H7 (cell line): ENCODE results near the gene GAS2. TPM values are rescaled to one million over a fixed set of nuclear protein-coding genes. Genes with fewer than 3 reads are reported as not detected.
"Not testable (repeated sequence)": the region's sequence is repeated elsewhere in the genome, so short reads cannot be mapped to it uniquely, and the experiment has no call there.

Experiments
- DNase-seq: peaks from one replicate; pipeline ENCODE4 v3.0.0; 2012
- H3K27me3 ChIP-seq: 2 replicates; pipeline ENCODE4 v1.6.0; 2011; ENCODE audit warnings: mild to moderate bottlenecking, low read length; ENCODE audit not compliant: control insufficient read depth, insufficient read depth
- H3K36me3 ChIP-seq: replicated peaks from 2 replicates; pipeline ENCODE4 v1.5.1; 2011; ENCODE audit warnings: low read length; ENCODE audit not compliant: control insufficient read depth, insufficient read depth
- H3K4me3 ChIP-seq: 2 replicates; pipeline ENCODE4 v1.5.1; 2011; ENCODE audit warnings: low read depth, mild to moderate bottlenecking, control low read depth, low read length, moderate library complexity; ENCODE audit not compliant: insufficient read depth
- total RNA-seq: library from RNA; depleted of rRNA; stranded (reverse); fragments of >200 nt; shearing (Covaris generic); gene quantifications from 2 replicates; pipeline ENCODE4 v1.2.3, GENCODE V29; 2014; rRNA removed

The GAS2 gene
- 1.7 and 2.0 TPM in 2 replicates for total RNA-seq

DNA sequence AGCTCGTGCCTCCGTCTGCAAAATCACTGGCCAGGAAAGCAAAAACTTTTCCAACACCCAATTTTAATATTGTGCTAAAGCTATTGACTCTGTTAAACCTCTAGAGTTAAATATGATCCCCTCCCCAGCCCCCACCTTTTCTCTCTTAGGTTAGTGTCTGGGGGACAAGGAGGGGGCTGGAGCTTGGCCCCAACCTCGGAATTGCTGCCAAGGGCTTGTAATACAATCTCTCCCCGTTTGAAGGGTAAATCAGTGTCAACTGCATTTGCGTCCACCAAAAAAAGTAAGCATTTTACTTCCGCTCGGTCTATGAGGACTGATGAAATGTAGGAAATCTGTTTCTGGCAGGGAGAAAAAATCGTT, at the start of gene GAS2:
Gene GAS2, plus strand, starts transcription at position 287 of the 363 bp plus-strand sequence. CDS start 8,259 bp downstream, outside the sequence.
- H3K4me3 ChIP-seq, result peak within 1 kb of the TSS; percentile 51
- peaks cover 13% of the 10 kb centered on the region for H3K27me3 ChIP-seq
- no peak for DNase-seq
- H3K36me3 ChIP-seq, result no peaks in the 10 kb centered on the region

DNA sequence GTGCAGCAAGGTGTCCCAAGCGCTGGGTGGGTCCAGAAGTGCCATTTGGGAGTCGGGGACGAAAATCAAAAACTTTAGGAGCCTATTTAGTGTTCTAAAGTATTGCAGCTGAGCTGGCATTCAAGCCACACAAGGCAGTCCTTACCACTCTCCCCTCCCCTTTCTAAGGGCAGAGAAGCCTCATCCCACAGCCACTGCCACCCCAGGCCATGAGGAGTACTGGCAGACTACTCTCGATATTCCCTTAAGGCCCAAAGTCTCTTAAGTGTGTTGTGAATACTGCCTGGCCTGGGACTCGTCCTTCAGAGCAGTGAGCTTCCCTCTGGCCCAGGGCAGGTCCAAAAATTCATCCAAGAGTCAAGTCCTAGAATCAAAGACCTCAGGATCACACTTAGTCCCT, 48.5 kb upstream of the GAS2 start:
- DNase-seq, result no peak
- H3K27me3 ChIP-seq, result no peaks in the 10 kb centered on the region
- no peak overlapping the region for H3K4me3 ChIP-seq
- H3K36me3 ChIP-seq, result no peaks in the 10 kb centered on the region

DNA sequence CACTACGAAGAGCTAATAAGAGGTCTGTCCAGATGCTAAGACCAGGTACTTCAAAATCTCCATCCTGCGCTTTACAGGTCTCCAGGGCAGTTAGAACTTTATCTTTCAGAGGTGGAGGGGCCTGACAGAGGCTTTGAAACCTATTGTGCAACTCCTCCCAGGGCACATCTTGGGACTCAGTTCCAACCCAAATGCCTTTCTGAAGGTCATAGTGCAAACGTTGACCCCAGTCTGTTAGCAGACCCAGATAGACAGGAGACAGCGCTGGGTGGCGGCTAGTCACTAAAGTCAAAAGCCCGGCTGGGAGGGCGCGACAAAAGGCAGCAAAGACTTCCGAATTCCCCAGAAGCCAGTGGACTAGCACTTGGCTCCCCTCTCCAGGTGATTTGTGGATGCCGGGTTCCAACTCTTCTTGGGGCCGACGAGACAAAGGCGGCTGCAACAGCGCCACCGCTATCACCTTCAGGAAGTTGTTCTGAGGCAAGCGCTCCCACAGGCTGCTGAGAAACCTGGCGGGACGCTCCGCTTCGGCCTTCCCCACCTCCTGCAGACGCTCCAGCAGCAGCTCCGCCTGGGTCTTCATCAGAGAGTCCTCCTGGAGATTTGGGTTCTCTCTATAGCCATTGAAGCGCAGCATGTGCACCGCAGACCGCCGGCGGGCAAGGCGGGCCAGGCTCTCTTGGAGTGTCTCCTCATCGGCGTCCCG, 41.5 kb upstream of the GAS2 start:
- DNase-seq, result peak; percentile 36
- no peaks in the 10 kb centered on the region for H3K27me3 ChIP-seq
- H3K4me3 ChIP-seq, result peak overlapping the region; percentile 86
- no peaks in the 10 kb centered on the region for H3K36me3 ChIP-seq

DNA sequence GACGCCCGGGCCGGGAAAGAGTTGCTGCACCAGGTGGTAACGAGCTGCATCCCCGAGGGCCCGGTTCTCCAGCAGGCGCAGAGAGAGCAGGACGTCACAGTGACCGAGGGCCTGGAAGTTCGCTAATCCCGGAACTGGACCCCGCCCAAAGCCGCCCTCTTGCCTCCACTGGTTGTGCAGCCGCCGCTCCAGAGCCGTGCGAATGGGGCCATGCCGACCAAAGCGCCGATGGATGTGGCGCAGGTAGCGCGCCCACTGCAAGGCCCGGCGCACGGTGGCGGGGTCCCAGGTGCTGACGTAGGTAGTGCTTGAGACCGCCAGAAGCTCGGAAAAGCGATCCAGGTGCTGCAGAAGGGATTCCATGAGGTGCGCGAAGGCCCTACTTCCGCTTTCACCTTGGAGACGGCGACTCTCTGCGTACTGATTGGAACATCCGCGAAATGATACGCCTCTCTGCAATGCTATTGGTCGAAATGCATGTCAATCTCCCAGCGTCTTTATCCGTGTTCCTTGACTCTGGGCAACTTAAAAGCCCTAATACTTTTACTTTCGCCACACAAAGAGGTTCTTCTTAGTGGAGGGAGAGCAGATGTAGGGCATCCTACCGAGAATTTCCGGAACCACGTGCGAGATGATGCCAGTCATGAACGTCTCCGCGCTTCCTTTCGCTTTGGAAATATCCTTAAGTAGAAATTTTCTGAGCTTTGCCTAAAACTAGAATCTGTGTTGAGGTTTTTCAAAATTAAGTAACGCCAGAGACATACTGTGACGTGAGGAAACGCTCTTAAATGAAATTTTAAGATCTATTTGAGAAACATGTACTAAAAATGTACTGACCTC, 40.7 kb upstream of the GAS2 start, which contains the start of gene FANCF:
Gene FANCF, minus strand, starts transcription at position 376 of the 840 bp plus-strand sequence. Its CDS starts 13 bp downstream, at position 363.
- Histone ChIP-seq H3K27me3 (no peaks in the 10 kb centered on the region), H3K4me3 (peak within 1 kb of the TSS; percentile 86), H3K36me3 (no peaks in the 10 kb centered on the region)
- DNase-seq, result peak; percentile 78

- H3K4me3 ChIP-seq, result no peak overlapping the region
- DNase-seq, result no peak
- no peaks in the 10 kb centered on the region for H3K27me3 ChIP-seq
- no peaks in the 10 kb centered on the region for H3K36me3 ChIP-seq
Observed at GRCh38 chr11:22626573-22627239, 39.7 kb upstream of the GAS2 start.

DNA sequence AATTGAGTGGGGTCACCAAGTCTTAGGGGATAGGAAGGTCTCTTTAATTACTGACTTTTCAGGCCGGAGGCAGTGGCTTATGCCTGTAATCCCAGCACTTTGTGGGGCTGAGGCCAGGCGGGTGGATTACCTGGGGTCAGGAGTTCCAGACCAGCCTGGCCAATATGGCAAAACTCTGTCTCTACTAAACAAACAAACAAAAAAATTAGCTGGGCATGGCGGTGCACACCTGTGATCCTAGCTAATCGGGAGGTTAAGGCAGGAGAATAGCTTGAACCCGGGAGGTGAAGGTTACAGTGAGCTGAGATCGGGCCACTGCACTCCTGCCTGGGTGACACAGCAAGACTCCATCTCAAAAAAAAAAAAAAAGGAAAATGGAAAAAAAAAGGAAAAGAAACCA, 39.0 kb upstream of the GAS2 start:
- DNase-seq, result no peak
- H3K27me3 ChIP-seq, result no peaks in the 10 kb centered on the region
- no peak overlapping the region for H3K4me3 ChIP-seq
- no peaks in the 10 kb centered on the region for H3K36me3 ChIP-seq

GRCh38 chr11:22633354-22633902, 33.0 kb upstream of the GAS2 start:
- no peaks in the 10 kb centered on the region for H3K36me3 ChIP-seq
- no peak for DNase-seq
- H3K27me3 ChIP-seq, result no peaks in the 10 kb centered on the region; the same call in 1 of the 2 replicates
- H3K4me3 ChIP-seq, result no peak overlapping the region

DNA sequence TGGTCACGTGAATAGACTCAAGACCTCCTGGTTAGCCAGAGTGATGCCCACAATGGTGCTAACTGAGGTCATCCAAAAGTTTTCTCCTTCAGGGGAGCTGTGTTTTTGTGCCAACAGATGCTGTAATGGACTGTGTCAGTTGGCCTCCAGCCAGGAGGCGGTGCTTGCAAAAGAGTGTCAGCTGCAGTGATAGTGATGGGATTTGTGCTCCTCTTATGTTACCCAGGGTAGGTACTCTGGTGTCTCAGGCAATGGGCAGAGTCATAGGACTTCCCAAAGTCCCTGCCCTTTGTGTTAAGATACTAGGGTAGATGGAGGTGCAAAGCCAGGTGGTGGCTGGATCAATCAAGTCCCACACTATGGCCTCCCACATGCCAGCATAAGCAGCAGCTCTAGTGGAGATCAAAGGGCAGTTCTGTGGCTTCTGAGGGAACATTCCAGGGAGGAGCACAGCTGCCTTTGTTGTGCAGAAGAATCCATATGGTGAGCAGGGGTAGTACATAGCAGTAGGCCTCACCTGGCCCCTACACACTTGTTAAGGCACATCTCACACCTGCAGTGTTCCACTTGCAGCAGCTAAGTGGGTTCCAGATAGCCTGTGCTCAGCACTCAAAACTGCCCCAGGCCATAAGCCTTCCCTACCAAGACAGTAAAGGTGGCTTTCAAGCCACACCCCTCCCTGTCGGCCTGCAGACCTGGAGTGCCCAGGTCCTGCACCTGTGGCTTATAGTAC, 31.3 kb upstream of the GAS2 start:
- H3K36me3 ChIP-seq, result no peaks in the 10 kb centered on the region
- peaks cover 5% of the 10 kb centered on the region for H3K27me3 ChIP-seq
- H3K4me3 ChIP-seq, result no peak overlapping the region
- DNase-seq, result no peak

DNA sequence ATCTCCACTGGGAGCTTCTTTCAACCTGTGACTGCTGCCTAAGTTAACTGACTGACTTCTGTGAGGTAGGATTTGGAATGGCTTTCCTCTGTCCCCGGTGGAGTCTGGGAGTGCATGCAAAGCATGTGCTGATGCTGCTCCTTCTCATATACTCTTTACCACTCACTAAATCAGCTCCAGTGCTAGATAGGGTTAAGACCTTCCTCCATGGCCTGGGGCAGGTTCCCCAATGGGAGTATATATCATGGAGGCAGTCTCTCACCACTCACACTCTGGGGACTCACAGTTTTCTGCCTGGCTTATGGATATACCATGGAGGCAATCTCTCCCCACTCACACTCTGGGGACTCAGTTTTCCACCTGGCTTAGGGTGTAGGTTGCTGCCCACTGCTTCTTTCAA, 30.7 kb upstream of the GAS2 start:
- H3K27me3 ChIP-seq, result peaks cover 5% of the 10 kb centered on the region
- H3K36me3 ChIP-seq, result no peaks in the 10 kb centered on the region
- no peak for DNase-seq

DNA sequence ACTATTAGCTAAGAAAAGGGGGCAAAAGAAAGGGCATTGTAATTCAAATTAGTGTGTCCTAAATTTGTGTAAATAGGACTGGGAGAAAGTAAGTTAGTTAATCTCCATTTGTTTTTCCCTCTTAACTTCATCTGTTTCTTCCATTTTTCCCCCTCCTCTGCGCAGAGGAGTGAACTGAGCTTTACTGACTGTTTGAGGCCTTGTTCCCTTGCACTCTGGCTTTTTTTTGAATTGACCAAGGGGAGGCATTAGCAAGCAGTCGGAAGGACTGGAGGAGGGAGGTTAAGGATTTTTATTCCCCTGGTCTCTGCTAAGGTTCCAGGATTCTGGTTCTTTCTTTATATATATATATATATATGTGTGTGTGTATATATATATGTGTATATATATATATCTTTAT, 25.5 kb upstream of the GAS2 start:
- H3K36me3 ChIP-seq, result no peaks in the 10 kb centered on the region
- H3K4me3 ChIP-seq, result no peak overlapping the region
- peaks cover 5% of the 10 kb centered on the region for H3K27me3 ChIP-seq
- no peak for DNase-seq

More for the DNA sequence above, 30.7 kb upstream of the GAS2 start:
- H3K4me3 ChIP-seq, result no peak overlapping the region

GRCh38 chr11:22641559-22641958, 24.9 kb upstream of the GAS2 start:
- H3K4me3 ChIP-seq, result no peak overlapping the region
- H3K36me3 ChIP-seq, result no peaks in the 10 kb centered on the region
- no peak for DNase-seq
- H3K27me3 ChIP-seq, result peaks cover 5% of the 10 kb centered on the region

DNA sequence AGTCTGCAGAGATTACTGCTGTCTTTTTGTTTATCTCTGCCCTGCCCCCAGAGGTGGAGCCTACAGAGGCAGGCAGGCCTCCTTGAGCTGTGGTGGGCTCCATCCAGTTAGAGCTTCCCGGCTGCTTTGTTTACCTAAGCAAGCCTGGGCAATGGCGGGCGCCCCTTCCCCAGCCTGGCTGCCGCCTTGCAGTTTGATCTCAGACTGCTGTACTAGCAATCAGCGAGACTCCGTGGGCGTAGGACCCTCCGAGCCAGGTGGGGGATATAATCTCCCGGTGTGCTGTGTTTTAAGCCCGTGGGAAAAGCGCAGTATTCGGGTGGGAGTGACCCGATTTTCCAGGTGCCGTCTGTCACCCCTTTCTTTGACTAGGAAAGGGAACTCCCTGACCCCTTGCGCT, 14.1 kb upstream of the GAS2 start:
- H3K27me3 ChIP-seq, DNase-seq, H3K36me3 ChIP-seq, H3K4me3 ChIP-seq: not testable (repeated sequence)

DNA sequence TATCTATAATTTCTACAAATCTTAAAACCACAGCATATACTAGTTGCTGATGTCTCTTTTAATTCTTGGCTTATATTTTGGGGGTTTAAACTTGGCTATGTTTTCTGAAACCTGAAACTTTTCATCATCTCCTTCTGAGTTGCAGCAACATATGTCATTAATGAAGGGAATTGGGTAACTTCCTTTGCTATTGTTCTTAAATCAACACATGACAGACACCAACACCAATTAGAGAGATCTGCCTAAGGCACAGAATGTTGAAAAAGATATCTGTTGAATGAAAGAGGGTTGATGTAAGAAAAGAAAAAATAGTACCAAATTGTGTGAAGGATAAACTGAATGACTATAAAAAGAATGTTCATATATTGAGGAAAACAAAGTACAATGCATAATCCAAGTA, 10.3 kb upstream of the GAS2 start:
- Histone ChIP-seq H3K27me3 (no peaks in the 10 kb centered on the region), H3K4me3 (no peak overlapping the region), H3K36me3 (no peaks in the 10 kb centered on the region)
- DNase-seq, result no peak
